GM18505 (cell line): Measurements from ENCODE around the gene PPP1R1C.

Experiments
- ATAC-seq: cut with Tn5 transposase; IDR thresholded peaks from one replicate; pipeline ENCODE4 v1.9.1; 2021; ENCODE audit not compliant: unreplicated experiment
- POLR2A ChIP-seq: IDR thresholded peaks from 4 replicates; pipeline ENCODE4 v1.6.1; 2011; ENCODE audit warnings: borderline replicate concordance; ENCODE audit not compliant: insufficient read depth, insufficient read length; ENCODE audit errors: extremely low read depth

PPP1R1C gene

DNA sequence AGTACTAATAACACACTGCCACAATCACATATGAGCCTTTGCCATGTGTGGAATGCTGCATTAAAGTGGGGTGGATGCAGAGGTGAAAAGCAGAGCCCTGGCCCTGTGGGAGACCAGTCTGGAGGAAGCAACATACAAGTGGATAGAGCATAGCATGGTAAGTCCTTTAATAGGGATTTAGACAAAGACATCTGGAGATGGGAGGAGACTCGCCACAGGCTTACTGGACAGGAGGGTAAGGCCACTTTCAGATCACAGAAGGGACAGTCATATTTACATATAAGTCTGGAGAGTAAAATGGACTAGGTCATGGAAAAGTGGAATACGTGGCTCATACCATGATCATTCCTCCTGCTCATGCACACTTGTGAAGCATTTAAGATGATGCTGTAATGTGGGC is 84.3 kb downstream of the PPP1R1C start:
- TF ChIP-seq POLR2A = no peak
- ATAC-seq = no peak

DNA sequence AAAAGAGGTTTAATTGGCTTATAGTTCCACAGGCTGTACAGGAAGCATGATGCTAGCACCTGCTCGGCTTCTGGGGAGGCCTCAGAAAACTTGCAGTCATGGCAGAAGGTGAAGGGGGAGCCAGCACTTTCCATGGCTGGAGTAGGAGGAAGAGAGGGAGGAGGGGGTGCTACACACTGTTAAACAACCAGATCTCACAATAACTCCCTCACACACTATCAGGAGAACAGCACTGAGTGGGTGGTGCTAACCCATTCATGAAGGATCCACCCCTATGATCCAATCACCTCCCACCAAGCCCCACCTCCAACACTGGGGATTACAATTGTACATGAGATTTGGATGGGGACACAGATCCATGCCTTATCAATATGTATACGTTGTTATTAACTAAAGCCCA is 85.1 kb downstream of the PPP1R1C start:
- TF ChIP-seq POLR2A = no peak
- ATAC-seq = no peak

DNA sequence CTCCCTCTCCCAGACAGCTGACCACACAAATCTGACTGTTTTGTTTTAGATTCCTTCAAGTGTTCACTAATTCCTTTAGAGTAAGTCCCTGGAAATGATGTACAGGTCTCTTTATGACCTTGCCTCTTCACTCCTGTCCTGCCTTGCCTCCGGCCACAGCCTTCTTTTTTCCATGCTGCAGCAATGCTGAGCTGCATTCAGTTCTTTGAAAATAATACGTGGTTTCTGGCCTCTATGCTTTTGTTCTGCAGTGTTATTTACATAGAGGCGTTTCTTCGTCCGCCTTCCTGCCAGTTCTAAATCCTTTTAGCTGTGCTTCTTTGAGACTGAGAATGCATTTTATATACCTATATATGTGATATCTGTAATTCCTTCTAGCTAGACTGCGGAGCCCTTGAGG is 87.2 kb downstream of the PPP1R1C start:
- TF ChIP-seq POLR2A = no peak
- ATAC-seq = no peak

DNA sequence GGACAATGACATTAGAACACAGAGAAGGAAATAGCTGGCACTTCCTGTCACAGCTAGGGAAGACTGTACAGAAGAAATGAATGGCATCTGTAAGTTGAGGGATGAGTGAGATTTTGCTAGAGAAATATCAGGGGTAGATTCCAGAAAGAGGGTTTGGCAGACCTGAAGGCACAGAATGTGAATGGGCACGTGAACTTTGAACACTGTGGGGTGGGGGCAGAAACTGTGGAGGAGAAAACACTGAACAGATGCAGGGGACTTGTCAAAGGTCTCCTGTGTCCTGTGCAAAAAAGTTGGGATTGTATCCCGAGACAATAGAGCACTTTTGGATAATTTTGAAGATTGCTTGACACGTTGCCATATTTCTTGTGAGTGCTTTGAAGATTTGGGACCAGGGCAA is 88.0 kb downstream of the PPP1R1C start:
- no peak for ATAC-seq
- no peak for TF ChIP-seq POLR2A

GRCh38 chr2:182077023-182077422 is 91.4 kb downstream of the PPP1R1C start:
- ATAC-seq = no peak
- no peak for TF ChIP-seq POLR2A

DNA sequence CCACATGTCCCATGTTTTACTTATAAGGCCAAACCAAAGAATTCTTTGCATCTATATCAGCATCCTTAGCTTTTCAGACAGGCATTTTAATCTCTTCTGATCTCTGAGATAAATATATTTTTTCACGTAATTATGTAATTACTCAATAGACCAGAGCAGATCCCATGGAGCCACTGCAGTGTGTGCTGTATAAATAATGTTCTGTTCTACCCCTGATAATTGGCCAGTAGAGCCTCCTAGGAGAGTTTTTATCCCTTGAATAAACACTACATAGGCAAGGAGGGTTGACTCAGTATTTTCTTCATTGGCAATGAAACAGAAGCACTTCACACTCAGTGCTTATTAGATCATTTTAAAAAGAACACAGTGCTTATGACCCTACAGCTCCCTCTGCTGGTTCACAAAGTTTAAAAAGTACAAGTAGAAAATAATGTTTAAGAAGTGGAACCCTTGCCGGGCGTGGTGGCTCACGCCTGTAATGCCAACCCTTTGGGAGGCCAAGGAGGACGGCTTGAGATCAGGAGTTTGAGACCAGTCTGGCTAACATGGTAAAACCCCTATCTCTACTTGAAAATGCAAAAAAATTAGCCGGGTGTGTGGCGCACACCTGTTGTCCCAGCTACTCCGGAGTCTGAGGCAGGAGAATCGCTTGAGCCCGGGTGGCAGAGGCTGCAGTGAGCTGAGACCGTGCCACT is 91.9 kb downstream of the PPP1R1C start:
- ATAC-seq = peak; percentile 77
- no peak for TF ChIP-seq POLR2A

DNA sequence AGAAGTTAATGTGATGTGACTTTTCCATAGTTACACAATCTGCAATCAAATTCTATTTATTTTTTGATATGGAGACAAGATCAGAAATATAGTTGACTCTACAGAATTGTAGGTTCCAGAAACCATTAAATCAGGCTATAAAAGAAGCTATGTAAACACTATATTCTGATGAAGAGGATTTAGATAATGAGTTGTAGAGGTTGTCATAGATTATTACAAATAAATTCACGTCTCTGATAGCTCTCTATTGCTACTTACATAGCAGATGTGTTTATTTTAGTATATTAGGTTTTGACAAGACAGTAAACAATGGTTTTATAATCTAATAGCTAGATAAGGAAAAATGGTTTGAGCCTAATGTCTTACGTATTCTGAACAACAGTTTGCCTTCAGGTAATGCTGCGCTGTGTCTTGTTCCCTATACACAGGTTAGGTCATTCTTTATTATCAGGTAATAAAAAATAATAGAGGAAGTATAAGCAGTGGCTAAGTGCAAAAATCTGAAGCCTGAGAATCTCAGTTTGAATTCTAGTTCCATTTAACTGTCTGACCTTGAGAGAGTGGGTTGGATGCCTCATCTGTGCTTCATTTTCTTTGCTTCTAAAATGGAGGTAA is 93.4 kb downstream of the PPP1R1C start:
- TF ChIP-seq POLR2A = no peak
- no peak for ATAC-seq

DNA sequence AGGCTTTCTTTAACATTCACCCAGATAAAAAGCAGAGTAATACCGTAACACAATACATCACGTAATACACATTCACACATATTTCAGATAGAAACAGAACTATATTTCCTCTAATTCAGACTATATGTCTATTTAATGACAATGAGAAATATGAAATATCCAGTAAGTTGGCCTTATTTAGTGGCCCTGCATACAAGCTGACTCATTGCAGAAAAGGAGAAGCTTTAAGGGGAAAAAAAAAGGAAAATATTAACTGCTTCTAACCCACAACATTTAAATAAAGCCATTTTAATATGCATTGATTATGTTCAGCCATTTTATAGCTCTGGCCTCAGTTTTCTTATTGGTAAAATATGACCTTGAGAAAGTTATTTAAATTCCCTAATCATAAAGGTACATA is 94.8 kb downstream of the PPP1R1C start:
- no peak for TF ChIP-seq POLR2A
- no peak for ATAC-seq

GRCh38 chr2:182081602-182082260 is 96.1 kb downstream of the PPP1R1C start:
- no peak for ATAC-seq
- TF ChIP-seq POLR2A = no peak

GRCh38 chr2:182088681-182089320 is 103.1 kb downstream of the PPP1R1C start:
- no peak for ATAC-seq
- no peak for TF ChIP-seq POLR2A

DNA sequence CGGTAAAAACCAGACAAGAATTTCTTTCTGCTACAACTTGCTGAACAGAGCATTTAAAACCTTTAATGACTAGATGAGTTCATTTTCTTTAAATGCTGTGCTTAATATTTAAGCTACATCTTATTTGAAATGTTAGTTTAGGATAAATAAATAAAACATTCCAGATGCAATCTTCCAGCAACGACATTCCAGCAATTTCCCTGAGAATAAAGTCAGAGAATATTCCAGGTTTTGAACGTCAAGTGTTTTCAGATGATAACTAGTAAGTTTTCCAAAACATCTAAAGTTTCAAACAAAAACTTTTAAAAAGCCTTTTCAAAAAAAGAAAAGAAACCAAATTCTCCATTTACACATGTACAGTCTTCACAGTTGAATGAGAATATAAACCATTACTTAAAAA is 104.8 kb downstream of the PPP1R1C start:
- no peak for TF ChIP-seq POLR2A
- no peak for ATAC-seq

- ATAC-seq = no peak
- TF ChIP-seq POLR2A = no peak
Observed at GRCh38 chr2:182097571-182098164, 112.0 kb downstream of the PPP1R1C start.

DNA sequence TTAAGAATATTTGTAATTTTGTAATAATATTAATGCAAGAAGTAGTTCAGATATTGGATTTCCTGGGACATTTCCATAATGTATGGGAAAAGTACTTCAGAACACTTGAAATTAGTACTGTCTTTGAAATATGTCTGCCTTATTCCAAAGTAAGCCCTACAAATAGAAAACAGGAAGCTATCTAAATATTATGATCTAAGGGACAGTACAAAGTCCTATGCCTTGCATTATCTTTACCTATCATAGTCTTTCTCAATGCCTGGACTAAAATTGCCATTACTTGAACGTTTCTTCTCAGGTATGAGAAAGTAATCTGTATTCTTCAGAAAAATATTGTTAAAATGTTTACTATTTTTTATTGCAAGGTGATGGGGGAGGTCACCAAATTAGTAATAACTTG is 113.0 kb downstream of the PPP1R1C start:
- no peak for ATAC-seq
- TF ChIP-seq POLR2A = no peak

DNA sequence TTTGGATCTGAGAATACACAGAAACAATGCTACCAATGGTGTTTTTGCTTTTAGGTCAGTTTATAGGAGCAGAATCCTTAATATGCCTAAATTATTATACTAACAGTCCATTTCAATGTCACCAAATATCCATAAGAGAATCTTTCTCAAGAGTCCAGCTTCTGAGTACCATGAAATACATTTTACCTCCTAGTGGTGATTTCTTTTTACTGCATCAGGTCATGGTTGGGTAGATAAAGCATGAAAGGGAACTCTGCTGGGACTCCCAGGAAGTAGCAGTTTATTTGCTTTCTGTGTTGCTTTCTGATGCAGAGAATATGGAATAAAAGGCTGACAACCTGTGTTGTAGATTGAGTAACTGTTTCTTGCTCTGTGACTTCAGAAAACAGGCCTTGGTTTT is 115.6 kb downstream of the PPP1R1C start:
- ATAC-seq = peak; percentile 65

GRCh38 chr2:182103526-182103925 is 117.9 kb downstream of the PPP1R1C start:
- no peak for ATAC-seq
- TF ChIP-seq POLR2A = no peak

More for the DNA sequence above, 115.6 kb downstream of the PPP1R1C start:
- no peak for TF ChIP-seq POLR2A
